Retinal pigment epithelial cell (primary cell): ENCODE measurements around the gene PCNX1.

Experiments used
- DNase-seq: peaks from one replicate; pipeline ENCODE4 v3.0.0-alpha.2; 2010; ENCODE audit warnings: low read depth
- H3K4me3 ChIP-seq: 2 replicates; pipeline ENCODE4 v1.5.1; 2011; ENCODE audit warnings: mild to moderate bottlenecking, low read length, control low read depth, moderate library complexity
- TF ChIP-seq, protein P1 (sequence below): conservative IDR thresholded peaks from 2 replicates; pipeline ENCODE4 v1.5.1; 2011; ENCODE audit warnings: low read depth, low read length, control low read depth, inconsistent platforms

The PCNX1 gene

DNA sequence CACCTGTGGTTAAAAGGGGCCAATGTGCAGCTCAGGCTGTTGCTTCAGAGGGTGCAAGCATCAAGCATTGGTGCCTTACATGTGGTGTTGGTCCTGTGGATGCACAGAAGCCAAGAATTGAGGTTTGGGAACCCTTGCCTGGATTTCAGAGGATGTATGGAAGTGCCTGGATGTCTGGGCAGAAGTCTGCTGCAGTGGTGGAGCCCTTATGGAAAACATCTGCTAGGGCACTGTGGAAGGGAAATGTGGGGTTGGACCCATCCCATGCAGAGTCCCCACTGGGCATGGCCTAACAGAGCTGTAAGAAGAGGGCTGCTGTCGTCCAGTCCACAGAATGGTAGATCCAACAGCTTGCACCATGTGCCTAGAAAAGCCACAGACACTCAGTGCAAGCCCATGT lies 36.6 kb downstream of the PCNX1 start:
- no peak for DNase-seq
- TF ChIP-seq, protein P1, sequence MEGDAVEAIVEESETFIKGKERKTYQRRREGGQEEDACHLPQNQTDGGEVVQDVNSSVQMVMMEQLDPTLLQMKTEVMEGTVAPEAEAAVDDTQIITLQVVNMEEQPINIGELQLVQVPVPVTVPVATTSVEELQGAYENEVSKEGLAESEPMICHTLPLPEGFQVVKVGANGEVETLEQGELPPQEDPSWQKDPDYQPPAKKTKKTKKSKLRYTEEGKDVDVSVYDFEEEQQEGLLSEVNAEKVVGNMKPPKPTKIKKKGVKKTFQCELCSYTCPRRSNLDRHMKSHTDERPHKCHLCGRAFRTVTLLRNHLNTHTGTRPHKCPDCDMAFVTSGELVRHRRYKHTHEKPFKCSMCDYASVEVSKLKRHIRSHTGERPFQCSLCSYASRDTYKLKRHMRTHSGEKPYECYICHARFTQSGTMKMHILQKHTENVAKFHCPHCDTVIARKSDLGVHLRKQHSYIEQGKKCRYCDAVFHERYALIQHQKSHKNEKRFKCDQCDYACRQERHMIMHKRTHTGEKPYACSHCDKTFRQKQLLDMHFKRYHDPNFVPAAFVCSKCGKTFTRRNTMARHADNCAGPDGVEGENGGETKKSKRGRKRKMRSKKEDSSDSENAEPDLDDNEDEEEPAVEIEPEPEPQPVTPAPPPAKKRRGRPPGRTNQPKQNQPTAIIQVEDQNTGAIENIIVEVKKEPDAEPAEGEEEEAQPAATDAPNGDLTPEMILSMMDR = no peak
- H3K4me3 ChIP-seq = no peak overlapping the region

DNA sequence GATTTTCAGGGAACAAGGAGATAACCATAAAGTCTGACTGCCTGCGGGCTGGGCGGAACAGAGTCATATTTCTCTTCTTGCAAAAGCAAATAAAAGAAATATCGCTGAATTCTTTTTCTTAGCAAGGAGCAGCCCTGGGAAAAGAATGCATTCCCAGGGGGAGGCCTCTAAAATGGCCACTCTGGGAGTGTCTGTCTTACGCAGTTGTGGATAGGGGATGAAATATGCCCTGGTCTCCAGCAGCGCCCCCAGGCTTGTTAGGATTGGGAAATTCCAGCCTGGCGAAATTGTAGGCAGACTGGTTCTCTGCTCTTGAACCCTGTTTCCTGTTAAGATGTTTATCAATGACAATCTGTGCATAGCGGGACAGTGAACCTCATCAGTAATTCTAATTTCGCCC lies 40.5 kb downstream of the PCNX1 start:
- TF ChIP-seq, protein P1 = no peak
- H3K4me3 ChIP-seq = no peak overlapping the region
- DNase-seq = no peak

DNA sequence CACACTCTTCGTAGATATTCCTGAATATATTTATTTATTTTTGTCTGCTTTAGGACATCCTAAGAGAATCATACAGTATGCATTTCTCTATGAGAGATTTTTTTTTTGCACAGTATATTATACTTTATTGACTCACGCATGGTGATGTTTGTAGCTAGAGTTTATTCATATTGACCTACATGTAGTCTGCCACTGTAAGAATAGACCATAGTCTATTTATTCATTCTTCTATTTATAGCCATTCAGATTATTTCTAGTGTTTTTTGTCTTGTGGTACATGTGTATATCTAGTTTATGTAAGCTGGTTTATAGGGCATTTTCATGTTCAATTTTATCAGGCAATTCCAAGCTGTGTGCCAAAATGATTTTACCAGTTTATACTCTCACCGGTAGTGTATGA lies 45.2 kb downstream of the PCNX1 start:
- H3K4me3 ChIP-seq = no peak overlapping the region
- TF ChIP-seq, protein P1 = no peak
- no peak for DNase-seq

DNA sequence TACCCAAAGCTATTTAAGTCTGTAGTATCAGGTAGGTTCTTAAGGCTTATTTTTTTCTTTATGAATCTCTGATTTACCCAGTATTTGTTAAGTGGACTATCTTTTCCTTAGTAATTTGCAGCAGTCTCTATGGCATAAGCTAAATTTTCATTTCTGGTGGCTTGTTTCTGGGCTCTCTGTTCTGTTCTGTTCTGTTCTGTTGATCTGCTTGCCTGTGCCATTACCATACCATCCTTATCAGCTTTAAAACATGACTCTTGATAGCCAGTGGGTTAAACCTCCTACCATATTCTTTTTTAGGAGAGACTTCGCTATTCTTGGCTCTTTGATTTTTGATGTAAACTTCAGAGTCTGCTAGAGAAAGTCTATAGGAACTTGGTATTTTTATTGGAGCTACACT lies 46.8 kb downstream of the PCNX1 start:
- TF ChIP-seq, protein P1 = no peak
- H3K4me3 ChIP-seq = no peak overlapping the region
- no peak for DNase-seq

DNA sequence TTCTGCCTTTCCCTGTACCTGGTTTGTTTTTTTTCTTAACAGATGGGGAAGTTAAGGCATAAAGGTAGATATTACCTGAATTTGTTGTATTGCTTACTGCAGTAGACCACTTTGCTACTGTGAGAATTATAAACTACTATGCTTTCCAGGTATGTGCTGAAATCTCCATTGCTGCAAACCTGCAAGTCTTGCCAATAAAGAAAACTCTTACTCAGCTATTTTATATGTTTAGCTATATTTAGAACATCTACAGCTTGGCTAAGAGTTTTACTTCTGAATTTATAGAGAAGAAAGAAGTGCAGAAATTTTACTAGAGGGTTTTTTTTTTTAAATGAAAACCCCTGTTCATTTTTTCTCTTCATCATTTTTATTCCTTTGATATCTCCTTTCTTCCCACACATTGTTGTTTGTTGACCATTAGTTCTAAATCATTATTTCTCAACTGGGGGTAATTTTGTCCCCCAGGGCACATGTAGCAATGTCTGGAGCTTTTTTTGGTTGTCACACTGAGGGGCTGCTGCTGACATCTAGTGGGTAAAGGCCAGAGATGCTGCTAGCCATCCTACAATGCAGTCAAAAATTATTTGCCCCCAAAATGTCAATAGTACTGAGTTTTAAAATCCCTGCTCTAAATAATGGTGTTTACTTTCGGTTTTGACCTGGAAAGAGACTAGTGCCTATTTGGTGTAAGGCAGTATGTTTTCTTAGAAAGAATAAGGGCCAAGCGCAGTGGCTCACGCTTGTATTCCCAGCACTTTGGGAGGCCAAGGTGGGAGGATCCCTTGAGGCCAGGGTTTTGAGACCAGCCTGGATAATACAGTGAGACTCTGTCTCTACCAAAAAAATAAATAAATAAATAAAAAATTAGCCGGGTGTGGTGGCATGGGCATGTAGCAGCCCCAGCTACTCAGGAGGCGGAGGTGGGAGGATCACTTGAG lies 48.6 kb downstream of the PCNX1 start:
- TF ChIP-seq, protein P1 = peak; percentile 74

DNA sequence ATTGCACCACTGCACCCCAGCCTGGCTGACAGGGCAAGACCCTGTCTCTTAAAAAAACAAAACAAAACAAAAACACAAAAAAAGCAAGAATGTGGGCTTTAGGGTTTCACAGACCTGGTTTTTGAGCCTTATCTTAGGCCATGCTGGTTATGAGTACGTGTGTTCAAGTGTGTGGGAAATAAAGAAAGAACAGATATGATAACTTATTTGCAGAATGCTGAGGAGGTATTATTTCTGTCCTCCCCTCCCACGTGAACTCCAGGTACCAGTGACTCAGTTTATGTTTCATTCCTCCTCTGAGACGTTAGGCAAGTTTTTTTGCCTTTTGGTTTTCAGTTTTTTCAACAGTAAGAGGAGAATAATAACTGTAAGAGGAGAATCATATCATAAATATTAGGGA lies 49.3 kb downstream of the PCNX1 start:
- no peak for DNase-seq
- H3K4me3 ChIP-seq = no peak overlapping the region
- TF ChIP-seq, protein P1 = no peak

More for the DNA sequence above, 48.6 kb downstream of the PCNX1 start:
- H3K4me3 ChIP-seq = no peak overlapping the region
- no peak for DNase-seq

DNA sequence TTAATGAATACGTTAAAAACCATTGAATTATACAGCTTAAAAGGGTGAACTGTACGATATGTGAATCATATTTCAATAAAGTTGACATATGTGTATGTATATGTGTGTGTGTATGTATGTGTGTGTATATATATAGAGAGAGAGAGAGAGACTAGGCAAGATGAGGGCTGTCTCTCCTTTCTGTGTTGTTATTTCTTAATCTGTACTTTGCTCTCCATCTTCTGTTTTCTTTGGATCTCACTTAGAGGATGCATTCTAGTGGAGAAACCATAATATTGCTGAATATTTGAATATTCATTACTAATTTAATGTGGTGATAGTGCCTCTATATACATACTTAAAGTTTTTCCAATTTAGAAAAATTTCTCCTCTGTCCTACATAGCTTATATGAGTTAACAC lies 50.5 kb downstream of the PCNX1 start:
- TF ChIP-seq, protein P1 = no peak
- no peak overlapping the region for H3K4me3 ChIP-seq
- no peak for DNase-seq
